ENCODE measurements around the gene DGCR2.

GRCh38 chr22:19062139-19062942, 59.9 kb downstream of the DGCR2 start:
- TF ChIP-seq CTCF (IDR thresholded peaks at IDR 0.05) (no peak), POLR2A (IDR thresholded peaks at IDR 0.05) (no peak)

All from esophagus squamous epithelium (tissue), 4 donors.